Activated CD8-positive, alpha-beta memory T cell treated with anti-CD3 and anti-CD28 coated beads for 4 hours (primary cell): ENCODE results near the gene WDR6.
"Not testable (repeated sequence)": the region's sequence is repeated elsewhere in the genome, so short reads cannot be mapped to it uniquely, and the experiment has no call there.

Experiments
- DNase-seq, 2 donors: peaks; one replicate each; pipeline ENCODE4 v3.0.0-alpha.2; 2020; ENCODE audit warnings: low read depth in 2 of 2

WDR6 gene

DNA sequence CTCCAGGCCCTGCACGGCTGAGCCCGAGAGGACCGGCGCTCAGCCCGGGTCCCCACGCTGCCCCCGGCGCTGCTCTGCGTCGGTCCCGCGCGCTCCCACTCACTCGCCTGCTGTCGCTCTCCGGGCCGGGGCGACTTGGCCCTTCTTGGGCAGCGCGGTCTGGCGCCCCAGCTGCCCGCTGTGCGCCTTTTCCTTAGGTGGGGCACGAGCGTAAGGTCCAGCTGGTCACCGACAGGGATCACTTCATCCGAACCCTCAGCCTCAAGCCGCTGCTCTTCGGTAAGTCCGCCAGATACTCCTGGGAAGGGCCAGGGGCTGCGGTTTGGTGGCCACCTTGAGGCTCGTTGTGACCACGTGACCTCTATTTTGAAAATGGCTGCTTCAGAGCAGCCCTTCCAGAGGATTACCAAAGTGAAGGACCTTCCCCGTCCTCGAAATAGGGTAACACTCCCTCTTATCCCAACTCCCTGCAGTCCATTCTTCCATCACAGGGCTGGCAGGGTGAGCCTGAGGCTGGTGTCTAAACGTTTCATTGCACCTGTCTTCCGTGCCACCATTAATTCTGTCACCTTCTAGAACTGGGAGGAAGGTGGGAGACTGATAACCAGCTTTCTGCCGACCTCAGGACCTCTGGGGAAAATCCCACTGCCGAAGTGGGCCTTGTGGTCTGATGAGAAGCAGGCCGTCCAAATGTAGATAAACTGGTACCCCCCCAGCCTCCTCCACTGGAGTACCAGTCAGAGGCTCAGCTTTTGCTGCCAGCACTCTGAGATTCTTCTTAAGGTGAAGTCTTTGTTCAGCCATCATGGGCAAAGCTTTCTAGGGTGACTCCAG lies 16.3 kb upstream of the WDR6 start:
- DNase-seq = no peak

DNA sequence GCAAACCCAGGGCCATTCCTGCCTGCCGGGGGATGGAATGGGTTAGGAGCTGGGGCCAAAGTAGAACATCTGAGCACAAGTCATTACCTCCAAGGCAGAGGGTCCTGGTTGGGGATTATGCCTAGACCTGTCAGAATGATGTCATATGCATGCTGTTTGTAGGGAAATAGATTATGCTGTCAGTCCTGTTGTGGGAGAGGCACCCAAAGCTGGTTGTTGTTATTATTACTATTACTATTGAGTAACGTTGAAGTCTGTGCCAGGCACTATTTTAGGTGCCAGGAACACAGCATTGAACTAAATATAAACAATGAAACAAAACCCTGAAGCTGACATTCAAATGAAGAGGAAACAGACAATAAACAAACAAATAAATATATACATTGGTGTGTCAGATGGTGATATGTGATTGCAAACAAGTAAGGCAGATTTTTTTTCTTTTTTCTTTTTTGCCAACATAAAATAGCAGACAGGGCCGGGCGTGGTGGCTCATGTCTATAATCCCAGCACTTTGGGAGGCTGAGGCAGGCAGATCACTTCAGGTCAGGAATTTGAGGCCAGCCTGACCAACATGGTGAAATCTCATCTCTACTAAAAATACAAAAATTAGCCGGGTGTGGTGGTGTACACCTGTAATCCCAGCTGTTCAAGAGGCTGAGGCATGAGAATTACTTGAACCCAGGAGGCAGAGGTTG lies 15.2 kb upstream of the WDR6 start:
- no peak for DNase-seq

DNA sequence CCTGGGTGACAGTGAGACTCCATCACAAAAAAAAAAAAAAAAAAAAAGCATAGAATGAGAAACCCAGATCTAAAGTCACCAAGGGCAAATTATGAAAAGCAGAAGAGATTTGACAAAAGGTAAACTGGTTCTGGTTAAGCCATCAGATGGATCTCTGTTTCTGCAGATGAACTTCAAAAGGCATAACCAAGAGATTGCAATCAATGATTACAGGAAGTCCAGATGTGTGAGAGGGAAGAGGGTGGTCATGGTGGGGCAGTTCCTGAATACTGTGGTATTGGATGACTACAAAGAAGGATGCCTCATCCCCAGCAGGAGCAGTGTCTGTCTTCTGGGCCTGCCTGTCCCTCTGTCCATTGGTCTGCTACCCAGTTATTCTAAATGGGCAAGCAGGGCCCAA lies 13.4 kb upstream of the WDR6 start:
- DNase-seq = no peak

DNA sequence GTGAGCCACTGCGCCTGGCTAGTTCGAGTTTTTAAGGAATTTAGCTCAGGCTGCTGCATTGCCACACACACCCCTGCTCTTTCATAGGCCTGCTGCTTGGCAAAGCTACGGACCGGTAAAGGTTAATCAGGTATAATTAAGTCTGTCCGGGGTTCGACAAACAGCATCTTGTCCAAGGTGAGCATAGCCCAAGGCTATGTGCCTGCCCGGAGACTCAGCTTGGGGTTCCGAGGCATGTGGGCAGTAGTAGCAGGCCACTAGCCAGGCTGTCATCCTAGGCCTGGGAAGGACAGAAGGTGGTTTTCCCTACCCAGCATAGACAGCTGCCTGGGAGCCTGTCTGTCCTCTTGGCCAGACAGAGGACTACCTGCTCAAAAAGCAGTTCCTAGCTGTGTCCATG lies 10.6 kb upstream of the WDR6 start:
- no peak for DNase-seq

DNA sequence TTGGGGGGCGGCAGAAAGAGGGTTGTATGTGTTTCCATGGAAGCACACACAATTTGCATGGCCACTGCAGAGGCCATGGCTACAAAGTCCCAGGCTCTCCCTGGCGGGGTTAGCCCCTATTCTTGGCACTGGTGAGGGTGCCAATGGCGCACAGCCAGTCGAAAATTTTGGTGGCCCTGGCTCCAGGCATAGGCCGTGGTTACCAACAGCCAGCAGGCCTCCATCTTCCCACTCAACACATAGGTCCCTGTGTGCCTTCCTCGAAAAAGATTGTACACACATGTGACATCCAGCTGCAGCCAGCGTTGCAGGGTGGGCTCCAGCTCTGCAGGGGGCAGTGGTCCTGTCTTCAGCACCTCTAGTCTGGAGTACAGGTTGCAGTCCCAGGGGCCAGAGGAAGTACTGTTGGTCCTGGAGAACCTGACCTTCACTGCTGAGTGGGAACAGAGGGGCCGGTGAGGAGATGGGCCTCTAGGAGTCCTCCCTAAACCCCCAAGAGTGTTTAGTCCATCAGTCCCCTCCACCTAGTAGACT lies 10.0 kb upstream of the WDR6 start:
- no peak for DNase-seq

DNA sequence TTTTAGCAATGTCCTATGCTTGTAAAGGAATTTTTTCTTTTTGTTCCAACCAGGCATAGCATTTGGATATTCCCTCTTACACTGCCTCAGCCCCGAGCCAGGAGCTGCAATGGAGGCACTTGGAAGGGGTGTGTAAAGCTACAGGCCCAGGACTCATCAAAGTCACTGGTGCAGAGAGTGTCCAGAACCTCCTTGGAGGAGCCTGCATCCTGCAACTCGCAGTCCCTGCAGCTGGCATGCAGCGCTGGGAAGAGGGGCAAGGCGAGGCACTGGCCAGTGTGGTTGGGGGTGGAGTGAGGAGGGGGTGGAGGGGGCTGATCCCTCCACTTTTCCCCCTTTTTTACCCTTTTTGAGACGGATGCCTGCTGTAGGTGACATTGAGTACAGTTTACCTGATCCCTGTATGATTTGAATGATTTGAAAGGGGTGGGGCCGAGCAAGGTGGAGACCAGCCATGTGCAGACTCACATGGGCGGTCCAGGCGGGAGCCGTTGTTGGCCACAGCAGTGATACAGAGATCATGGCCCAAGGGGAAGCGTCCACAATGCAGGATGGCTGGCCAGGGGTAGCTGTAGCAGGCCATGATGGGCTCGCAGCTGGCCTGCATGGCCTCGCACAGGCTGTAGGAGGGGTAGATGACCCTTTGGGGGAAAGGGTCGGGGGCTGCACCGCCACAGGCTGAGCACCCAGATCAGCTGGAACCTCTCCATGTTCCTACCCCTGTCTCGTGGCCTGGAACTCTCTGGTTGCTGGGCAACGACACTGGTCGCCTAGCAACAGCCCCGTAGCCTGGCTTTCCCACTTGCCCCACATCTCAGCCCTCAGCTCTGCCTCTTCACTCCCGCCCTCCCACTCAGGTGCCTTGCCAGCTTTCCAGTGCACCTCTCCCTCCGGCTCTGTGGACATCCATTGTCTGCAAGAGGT lies 9.2 kb upstream of the WDR6 start:
- DNase-seq = no peak

DNA sequence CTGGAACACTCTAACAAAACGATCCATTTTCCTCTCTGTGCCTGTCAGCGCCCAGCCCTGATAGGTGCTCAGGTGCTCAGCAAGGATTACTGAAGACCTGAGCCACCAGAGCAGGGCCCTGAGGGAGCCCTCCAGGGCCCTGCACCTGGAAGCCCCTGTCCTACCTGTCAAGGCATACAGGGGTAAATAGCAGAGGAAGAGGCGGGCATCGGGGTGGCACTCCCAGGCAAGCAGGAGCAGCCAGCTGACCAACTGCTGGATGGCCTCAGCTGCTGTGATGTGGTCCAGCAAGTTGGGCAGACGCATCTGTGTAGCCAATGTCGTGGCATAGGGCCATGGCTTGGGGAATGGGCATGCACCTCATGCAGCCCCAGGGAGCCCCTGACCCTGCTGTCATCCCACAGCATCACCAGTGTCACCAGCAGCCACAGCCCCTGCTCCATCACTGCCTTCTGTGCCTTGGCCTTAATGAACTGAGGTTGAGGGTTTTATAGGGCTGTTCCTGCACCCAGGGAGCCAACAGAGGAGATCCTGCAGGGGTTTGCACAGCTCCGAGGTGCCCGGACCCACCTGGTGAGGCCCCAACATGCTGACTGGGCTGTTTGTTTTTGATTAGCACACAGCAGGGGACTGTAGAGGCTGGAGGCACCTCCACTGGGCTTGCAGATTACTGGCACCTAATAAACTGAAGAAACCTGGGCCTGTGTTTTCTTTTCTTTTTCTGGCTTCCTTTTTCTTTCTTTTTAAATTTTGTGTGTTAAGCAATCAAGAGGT lies 7.9 kb upstream of the WDR6 start:
- DNase-seq = no peak

DNA sequence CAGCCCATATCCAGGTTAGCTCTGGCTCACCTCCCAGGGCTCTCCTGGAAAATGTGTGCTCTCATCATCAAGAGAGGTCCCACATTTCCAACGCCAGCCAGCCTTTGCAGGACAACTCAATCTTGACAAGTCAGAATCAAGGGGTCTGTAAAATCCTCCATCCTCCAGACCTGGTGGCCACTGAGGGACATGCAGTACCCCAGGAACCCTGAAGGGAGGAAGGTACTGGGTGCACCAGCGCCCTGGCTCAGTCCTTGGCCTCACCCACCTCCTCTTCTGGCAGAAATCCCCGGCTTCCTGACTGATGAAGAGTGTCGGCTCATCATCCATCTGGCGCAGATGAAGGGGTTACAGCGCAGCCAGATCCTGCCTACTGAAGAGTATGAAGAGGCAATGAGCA lies 6.0 kb upstream of the WDR6 start:
- no peak for DNase-seq

DNA sequence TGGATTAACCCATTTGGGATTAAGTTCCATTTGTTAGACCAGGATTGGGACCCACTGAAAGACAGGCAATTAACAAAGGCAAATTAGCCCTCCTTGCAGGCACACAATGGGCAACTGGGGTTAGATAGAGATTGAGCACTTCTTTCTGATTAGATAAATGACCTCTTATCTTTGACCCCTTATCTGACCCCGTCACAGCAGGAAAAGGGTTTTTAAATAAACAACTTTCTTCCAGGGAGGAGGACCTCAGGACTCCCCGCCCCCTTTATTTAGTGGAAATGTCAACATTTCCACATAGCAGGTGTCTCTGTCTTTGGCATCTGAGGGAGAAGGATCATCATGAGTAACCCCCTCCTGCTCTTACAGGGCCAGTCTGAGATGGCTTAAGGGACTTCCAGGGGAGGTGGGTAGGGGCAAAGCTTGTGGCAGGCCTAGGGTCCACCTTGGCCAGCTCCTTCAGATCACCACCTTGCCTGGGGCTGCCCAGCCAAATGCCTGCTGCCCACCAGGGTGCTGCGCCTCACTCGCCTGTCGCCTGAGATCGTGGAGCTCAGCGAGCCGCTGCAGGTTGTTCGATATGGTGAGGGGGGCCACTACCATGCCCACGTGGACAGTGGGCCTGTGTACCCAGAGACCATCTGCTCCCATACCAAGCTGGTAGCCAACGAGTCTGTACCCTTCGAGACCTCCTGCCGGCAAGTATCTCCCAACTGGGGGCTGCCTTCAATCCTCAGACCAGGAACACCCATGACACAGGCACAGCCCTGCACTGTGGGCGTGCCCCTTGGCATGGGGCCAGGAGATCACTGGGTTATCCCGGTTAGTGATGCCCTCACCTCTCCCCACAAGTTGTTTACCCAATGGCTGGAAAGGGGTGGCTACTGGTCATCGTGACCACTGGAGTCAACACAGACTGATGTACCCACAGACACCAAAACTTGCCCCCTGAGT lies 2.6 kb upstream of the WDR6 start:
- DNase-seq = no peak

DNA sequence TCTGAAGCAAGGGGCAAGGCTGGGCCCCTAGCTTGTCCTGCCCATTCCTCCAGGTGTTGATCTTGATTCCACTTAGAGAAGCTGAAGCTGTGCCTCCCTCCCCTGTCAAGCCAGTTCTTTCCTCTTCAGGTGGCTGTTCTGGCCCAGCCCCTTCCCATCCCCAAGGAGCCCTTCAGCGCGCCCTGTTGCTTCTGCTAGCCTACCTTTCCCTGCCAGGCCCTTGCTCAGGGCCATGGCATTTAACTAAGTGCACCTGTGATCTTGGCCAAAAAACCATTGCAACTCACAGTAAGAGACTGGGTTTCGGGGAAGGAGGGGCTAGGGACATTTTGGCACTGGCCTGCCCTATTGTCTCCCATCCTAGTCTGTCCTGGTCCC lies 1.9 kb upstream of the WDR6 start:
- DNase-seq = no peak

DNA sequence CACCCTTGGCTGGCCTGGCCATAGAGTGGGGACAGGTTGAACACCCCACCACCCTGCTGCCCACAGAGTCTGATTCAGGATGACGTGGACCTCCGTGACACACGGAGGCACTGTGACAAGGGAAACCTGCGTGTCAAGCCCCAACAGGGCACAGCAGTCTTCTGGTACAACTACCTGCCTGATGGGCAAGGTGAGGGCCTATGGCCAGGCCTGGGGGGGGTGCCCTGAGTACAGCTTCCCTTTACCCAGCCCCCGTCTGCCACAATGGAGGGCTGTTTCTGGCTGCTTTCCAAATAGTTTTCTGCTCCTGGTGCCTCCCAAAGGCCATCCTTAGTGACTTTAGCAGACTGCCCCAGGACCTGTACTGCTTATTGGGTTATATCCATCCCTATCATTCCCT lies 1.2 kb upstream of the WDR6 start:
- DNase-seq = no peak

DNA sequence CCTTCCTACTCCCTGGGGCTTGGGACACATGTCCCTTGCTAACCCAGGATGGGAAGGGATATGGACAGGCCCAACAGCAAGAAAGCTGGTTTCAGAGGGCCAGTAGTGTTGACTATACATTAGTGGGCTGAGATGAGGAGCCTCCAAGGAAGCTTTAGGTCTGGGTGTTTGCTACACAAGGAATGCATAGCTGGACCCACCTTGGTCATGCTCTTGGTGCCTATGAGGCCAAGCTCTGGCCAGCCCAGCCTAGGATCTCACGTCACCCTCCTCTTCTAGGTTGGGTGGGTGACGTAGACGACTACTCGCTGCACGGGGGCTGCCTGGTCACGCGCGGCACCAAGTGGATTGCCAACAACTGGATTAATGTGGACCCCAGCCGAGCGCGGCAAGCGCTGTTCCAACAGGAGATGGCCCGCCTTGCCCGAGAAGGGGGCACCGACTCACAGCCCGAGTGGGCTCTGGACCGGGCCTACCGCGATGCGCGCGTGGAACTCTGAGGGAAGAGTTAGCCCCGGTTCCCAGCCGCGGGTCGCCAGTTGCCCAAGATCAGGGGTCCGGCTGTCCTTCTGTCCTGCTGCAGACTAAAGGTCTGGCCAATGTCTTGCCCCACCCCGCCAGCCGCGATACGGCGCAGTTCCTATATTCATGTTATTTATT lies 653 bp upstream of the WDR6 start:
- no peak for DNase-seq

DNA sequence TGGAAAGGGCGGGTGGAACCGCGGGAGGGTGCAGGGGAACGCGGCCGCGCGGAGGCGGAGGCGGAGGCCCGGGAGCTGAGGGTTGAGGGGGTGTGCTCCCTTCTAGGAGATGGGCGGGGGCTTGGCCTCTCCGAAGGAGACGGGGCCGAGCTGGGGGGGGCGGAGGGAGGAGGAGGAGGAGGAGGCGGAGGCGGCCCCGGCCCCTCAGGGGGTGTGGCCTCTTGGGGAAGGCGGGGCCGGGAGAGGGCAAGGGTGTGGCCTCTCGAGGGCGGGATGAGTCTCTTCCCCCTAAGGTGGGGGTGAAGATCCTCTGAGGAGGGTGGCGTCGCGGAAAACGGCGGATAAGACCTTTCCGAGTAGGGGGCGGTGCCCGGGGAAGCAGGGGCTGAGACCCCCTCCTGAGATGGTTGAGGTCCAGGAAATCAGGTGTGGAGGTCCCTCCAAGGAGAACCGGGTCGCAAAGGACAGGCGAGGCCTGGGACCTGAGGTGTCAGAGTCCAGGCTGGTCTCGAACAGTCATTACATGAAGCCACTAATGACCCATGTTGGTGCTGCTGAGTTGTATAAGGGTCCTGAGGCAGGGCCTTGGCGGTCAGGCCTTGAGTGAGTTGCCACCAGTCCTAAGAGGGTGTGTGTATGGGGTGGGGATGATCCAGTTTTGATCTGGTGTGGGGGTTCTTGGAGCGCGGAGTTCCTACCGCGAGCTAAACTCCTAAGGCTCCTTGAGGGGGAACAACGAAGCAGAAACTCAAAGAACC lies 759 bp downstream of the WDR6 start:
- DNase-seq = peak; percentile 80 to 86

DNA sequence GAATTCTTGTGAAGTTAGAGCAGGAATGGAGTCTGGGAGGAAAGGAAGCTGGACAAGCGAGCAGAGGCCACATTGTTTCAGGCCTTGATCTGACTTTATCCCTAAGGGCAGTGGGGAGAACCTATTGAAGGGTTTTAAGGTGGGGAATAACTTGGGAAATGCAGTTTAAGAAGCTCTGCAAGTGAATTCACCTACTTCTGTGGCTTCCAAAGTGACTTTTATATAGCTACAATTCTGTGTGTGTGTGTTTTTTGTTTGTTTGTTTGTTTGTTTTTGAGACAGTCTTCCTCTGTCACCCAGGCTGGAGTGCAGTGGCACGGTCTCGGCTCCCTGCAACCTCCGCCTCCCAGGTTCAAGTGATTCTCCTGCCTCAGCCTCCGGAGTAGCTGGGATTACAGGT lies 1.4 kb downstream of the WDR6 start:
- DNase-seq = not testable (repeated sequence)

DNA sequence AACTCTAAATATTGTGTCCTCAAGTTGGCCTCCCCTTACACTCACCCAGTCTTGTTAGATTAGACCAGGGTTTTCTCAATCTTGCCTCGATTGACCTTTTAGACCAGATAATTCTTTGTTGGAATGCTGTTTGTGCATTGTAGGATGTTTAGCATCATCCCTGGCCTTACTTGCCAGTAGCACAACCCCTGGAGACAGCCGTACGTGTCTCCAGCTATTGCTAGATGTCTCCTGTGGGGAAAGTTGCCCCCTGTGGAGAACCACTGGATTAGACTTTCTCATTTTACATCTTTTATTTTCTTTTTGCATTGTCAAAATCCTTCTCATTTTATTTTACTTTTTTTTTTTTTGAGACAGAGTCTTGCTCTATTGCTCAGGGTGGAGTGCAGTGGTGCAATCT lies 2.2 kb downstream of the WDR6 start:
- DNase-seq = no peak

DNA sequence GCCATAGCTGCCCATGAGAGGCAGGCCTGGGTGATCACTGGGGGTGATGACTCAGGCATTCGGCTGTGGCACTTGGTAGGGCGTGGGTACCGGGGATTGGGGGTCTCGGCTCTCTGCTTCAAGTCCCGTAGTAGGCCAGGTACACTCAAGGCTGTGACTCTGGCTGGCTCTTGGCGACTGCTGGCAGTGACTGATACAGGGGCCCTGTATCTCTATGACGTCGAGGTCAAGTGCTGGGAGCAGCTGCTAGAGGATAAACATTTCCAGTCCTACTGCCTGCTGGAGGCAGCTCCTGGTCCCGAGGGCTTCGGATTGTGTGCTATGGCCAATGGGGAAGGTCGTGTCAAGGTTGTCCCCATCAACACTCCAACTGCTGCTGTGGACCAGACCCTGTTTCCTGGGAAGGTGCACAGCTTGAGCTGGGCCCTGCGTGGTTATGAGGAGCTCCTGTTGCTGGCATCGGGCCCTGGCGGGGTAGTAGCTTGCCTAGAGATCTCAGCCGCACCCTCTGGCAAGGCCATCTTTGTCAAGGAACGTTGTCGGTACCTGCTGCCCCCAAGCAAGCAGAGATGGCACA lies 5.3 kb downstream of the WDR6 start:
- no peak for DNase-seq

DNA sequence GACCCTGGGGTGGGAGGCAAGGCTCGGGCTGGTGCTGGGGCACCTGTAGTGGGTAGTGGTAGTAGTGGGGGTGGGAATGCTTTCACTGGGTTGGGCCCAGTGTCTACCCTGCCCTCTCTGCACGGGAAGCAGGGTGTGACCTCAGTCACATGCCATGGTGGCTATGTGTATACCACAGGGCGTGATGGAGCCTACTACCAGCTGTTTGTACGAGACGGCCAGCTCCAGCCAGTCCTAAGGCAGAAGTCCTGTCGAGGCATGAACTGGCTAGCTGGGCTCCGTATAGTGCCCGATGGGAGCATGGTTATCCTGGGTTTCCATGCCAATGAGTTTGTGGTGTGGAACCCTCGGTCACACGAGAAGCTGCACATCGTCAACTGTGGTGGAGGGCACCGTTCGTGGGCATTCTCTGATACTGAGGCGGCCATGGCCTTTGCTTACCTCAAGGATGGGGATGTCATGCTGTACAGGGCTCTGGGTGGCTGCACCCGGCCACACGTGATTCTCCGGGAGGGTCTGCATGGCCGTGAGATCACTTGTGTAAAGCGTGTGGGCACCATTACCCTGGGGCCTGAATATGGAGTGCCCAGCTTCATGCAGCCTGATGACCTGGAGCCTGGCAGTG lies 6.0 kb downstream of the WDR6 start:
- no peak for DNase-seq
